HG02763 (cell line): ENCODE results near the gene CEBPB.

ENCODE experiments used
- ATAC-seq: cut with Tn5 transposase; IDR thresholded peaks from one replicate; pipeline ENCODE4 v1.9.1; 2021; ENCODE audit warnings: mild to moderate bottlenecking, moderate library complexity; ENCODE audit not compliant: unreplicated experiment

Gene CEBPB

DNA sequence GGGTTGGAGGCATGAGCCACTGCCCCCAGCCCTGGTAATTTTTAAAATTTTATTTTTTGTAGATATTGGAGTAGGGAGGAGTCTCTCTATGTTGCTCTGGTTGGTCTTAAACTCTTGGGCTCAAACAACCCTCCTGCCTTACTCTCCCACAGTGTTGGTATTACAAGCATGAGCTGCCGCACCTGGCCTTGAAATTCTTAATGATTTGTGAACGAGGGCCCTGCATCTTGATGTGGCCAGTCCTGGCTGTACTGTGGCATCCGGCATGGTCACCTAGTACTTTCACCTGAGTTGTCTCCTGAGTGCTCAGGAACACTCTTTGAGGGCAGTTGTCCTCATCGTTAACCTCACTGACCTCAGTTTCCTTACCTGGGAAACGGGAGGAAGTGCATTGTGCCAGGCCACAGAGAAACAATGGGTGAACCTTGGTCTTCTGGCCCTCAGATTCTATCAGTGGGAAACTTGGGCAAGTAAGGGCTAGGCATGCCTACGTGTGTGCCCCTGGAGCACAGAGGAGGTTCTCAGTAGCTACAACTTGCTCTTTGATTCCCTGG, 19.5 kb downstream of the CEBPB start:
- no peak for ATAC-seq

DNA sequence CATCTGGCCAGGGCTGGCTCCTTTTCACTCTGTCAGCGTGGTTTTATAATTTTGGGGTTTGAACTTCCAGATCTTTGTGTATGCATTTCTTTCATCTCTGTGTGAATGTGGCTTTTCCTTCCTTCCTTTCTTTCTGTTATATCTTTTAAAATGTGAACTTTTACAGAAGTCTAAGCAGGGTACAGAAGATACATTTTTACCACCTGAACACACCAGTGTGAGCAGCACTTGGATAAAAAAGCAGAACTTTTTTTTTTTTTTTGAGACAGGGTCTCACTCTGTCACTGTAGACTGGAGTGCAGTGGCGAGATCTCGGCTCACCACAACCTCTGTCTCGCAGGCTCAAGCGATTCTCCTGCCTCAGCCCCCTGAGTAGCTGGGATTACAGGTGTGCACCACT, 20.5 kb downstream of the CEBPB start:
- no peak for ATAC-seq

DNA sequence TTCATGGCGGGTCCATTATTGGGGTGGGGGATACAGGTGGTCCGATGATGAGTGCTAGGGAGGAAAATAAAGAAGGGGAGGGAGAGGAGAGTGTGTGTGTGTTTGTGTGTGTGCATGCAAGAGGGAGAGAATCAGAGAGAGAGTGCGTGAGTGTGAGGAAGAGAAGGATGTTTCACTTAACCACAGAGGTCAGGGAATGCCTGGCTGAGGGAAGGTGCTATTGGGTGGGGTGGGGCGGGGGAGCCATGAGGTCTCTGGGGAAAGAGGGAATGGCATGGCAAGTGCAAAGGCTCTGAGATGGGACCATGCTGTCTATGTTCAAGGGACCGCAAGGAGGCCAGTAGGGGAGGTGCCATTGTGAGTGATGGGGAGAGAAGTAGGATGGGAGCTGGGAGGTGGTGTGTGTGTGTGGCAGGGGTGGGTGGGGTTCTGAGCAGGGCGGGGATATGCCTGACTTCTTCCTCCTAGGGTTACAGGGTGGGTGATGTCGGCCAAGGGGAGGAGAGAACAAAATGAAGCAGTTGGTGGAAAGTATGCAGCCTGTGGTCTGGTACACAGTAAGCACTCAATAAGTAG, 23.0 kb downstream of the CEBPB start:
- ATAC-seq = no peak

DNA sequence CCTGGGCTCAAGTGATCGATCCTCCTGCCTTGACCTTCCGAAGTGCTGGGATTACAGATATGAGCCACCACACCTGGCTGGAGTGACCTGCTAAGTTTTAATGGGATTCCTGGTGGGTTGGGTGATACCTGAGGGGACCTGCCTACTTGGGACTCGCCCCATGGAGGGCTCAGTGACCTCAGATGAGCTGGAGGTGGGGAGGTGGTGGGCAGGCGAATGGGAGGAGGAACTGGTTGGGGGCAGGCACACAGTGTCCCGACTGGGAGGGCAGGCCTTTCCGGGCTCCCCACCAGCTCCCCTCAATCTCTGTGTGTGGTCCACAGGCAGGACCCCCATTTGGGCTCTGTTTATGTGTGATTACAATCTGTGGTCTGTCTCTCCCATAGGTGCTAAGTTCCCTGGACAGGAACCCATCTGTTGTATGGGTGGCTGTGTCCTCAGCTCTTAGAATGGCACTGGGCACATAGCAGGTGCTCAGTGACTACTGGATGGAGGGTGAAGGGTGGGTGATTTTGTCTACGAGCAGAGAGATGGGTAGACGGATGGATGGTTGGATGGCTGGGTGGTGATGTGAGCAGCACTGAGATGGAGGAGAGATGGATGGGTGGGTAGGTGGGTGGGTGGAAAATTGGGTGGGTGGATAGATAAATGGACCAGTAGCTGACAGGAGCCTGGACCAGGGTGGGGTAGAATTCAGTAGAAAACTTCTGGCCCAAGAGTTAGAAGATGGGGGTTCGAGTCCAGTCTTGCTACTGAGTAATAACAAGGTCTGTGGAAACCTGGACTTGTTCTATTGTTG, 23.8 kb downstream of the CEBPB start:
- no peak for ATAC-seq

DNA sequence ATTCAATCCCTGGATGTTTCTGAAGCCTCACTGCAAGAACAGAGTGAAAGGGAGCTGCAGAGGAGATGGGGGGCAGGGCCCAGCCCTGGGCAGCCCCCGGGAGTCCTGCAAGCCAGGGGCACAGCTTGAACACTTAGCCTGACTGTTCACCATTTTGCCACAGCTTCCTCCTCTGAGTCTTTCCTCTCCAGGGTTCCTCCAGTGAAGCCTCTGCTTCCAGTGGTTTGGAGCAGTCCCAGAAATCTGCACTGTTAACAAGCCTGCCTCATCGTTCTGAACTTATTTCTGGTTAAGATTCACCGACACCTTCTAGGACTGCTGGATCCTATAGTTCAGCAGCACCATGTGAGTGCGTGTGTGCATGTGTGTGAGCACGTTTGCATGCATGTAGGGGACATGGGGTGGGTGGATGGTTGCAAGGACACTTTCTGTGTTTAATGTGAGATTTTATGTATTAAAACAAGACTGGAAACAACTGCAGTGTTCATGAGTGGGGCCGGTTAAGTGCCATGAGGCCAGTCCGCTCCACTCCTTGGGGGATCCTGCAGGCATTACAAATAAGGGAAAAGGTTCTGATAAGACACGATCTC, 24.6 kb downstream of the CEBPB start:
- ATAC-seq = no peak

DNA sequence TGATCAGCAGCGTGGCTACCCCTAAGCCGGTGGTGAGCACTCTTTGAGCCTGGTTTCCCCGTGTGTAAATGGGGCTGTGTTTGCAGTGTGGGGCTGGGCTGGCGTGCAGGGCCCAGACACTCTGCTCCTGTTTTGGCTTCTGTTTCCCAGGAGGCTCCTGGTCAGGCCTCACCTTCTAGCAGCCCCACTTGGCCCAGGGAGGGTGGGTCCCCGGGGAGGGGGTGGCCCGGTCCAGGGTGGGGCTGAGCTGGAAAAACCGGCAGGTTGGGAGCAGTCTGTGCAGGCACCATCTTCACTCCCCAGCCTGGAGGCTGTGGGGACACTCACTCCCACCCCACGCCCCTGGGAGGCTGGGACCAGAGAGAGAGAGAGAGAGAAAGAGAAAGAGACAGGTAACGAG, 25.3 kb downstream of the CEBPB start:
- ATAC-seq = no peak

DNA sequence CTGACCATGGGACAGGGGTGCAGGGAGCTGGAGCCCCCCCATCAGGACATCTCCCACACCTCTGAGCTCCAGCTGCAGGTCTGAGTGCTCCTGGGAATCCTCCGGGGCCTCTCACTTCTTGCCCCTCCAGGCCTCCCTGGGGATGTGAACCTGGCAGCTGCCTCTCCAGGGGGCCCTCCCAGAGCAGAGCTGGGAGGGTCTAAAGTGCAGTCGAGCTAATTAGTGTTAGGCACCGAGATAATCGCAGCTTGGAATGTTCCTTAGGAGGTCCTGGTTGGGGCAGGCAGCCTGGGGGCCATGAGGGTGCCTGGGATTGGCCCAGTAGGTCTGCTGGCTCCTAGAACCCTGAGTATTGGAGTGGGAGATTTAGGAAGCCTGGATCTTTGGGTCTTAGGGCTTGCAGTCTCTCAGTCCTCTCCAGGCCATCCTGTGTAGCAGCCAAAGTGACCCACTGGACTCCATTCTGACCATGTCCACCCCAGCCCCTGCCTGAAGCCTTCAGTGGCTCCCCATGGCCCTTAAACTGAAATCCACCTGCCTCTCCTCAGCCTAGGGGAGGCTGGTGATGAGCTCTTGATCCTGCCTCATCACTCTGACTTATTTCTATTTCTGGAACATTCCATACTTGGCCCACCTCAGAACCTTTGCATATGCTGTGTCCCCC, 26.0 kb downstream of the CEBPB start:
- no peak for ATAC-seq

DNA sequence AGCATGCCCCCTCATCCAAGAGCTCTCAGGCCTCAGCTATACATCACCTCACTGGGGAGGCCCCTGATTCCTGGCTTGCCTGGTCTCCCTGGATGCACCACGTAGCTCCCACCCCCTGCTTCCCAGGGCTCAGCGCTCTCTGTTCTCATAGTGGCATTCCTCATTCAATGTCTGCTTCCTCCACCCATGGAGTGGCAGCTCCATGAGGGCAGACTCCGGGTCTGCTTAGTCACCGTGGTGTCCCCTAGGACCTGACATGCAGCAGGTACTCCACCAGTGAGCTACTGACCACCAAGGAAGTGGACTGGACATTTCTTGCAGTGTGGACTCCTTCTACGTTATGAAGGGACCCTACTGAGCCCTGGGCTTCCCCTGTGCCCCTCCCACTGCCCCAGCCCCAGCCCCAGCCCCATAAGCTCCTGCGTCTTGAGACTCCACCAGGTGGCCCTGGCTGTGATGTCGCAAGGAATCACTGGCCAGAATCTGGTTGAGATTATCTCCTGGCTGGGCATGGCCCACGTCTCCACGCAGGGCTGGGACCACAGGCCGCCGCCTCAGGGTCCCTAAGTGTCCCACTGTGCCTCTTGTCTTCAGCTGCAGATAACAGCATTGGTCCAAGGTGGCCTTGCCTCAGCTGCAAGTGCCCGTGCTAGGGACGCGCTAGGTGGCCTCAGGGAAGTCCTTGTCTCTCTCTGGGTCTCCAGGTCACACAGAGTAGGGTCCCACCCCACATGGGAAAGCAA, 26.7 kb downstream of the CEBPB start:
- ATAC-seq = no peak

DNA sequence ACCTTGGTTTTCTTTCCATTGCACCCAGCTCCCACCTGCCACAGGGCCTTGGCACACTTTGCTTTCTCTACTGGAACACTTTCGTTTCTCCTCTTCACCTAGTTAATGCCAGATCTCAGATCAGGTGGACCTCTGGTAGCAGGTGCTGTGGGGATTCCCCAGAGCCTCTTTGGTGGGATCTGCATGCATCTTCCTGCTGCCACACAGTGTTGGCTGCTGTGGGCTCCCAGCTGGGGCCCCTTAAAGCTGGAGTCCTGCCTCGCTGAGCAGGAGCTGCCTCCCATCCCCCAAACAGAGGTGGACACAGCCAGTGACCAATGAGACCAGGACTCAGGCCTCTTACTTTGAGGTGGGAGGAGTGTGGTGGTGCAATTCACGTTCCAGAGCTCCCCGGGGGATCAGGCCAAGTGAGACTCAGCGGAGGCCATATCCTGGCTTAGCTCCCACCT, 28.4 kb downstream of the CEBPB start:
- no peak for ATAC-seq

DNA sequence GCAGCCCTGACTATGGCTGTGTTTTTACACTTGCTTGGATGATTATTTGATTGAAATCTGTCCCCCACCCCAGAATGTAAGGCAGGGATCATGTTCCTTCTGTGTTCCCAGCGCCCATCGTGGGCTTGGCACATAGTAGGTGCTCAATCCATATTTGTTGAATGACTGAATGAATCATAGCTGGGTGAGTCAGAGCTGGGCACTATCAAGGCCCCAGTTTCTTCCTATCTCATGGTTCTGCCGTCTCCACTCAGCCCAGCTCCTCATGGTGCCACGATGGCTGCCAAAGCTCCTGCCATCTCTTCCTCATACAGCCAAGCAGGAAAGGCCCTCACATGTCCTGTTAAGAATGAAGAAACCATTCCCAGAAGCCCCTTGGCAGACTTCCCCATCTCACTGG, 29.0 kb downstream of the CEBPB start:
- ATAC-seq = no peak

DNA sequence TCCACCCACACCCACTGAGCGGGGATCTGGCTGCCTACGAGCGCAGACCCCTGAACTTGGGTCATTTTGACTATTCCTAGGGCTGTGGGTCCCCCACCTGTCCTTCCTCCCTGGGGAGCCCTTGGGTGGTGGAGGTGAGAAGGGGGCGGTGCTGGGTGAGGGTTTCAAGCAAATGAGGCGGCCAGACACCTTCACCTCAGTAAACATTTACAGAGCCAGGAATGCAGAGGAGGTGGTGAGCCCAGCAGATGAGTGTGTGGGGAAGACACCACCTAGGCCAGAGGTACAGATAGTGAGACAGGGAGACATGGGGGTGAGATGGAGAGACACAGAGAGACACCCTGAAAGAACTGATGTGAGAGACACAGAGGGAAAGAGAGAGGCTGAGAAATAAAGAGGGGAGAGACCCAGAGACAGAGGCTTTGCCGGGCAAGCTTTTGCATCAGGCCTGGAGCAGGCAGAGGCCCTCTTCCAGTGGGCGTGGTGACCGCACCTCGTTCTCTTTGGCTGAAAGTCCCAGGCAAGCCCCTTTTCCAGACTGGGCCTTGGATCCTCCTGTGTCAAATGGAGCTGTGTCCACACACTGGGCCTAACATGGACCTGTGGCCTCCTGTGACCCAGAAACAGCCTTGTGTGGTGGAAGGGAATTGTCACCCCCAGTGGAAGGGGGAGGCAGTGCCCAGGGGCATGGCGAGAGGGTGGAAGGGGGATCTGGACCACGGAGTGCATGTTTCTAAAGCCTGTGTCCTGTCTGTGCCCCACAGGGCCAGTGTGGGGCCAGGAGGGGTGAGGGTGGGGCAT, 29.7 kb downstream of the CEBPB start:
- ATAC-seq = no peak

DNA sequence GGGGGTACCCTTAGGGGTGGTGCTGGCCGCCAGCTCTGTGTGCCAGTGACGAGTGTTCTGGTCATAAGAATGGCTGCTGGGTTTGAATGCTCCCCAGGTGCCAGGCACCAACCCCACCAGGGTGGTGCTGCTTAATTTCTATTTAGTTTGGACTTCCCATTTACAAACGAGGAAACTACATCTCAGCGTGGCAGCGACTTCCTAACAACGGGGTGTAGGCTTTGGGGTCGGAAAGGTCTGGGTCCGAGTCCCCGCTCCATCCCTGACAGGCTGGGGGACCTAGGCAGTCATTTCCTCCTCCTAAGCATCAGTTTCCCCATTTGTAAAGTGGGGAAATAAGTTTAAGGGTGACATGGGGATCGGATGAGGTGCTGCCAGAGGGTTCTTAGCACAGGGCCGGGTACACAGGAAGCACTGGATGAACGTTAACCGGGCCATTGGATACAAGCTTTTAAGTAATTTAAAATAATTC, 30.3 kb downstream of the CEBPB start:
- ATAC-seq = no peak

DNA sequence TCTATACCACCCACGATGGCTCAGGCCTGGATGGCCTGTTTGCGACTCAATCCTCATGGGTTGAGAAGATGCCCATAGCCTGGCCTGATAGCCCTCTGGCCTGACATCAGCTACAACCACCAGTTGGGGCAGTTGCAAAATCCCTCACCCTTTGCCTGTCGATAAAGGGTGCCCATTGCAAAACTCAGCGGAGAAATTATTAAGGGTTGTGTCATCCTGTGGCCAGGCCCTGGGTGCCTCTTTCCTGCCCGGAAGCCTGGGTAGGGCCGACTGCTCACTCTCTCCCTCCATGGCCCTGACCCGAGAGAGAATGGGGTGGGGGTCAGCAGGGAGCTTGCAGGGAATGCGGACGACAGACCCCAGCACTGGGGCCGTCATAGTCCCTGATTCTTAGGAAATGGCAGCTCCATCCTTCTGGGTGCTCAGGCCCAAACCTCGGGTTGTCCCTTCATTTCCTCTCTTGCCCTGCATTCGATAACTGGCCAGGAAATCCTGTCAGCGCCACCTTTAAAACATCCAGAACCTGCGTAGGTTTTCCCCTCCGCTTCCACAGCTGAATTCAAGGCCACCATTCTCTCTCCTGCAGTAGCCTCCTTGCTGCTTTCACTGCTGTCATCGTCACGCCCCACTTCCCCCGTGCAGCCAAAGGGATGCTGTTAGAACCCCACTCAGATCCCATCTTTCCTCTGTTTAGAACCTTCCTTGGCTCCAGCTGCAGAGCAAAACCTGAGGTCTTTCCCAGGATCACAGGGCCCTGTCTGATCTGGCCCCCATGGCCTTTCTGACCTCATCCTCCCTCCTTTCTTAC, 31.1 kb downstream of the CEBPB start:
- ATAC-seq = no peak

DNA sequence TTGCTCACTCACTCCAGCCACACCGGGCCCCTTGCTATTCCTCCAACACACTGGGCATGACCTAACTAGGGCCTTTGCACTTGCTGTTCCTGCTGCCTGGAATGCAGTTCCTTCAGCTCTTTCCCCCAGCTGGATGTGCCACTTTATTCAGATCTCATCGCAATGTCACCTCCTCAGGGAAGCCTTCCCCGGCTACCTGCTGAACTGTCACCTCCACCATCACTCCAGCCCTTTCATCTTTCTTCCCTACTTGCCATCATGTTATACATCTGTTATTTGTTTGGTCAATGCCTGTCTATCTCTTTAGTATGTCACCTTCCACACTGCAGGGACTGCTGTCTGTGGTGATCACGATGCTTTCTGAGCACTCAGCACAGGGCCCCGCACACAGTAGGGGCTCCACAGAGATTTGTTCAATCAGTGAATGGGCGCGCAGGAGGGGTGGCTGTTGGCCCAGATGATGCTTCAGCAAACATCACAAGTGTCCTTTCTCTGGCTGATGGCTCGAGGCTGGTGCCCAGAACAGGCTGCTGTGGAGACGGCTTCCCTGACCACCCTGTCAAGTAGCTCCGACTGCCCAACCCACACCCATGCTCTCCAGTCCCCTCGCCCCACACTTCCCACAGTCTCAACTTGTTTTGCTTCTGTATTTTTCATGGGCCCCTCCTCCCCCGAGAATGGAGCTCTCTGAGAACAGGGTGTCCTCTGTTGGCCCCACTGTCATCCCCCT, 31.8 kb downstream of the CEBPB start:
- ATAC-seq = no peak

DNA sequence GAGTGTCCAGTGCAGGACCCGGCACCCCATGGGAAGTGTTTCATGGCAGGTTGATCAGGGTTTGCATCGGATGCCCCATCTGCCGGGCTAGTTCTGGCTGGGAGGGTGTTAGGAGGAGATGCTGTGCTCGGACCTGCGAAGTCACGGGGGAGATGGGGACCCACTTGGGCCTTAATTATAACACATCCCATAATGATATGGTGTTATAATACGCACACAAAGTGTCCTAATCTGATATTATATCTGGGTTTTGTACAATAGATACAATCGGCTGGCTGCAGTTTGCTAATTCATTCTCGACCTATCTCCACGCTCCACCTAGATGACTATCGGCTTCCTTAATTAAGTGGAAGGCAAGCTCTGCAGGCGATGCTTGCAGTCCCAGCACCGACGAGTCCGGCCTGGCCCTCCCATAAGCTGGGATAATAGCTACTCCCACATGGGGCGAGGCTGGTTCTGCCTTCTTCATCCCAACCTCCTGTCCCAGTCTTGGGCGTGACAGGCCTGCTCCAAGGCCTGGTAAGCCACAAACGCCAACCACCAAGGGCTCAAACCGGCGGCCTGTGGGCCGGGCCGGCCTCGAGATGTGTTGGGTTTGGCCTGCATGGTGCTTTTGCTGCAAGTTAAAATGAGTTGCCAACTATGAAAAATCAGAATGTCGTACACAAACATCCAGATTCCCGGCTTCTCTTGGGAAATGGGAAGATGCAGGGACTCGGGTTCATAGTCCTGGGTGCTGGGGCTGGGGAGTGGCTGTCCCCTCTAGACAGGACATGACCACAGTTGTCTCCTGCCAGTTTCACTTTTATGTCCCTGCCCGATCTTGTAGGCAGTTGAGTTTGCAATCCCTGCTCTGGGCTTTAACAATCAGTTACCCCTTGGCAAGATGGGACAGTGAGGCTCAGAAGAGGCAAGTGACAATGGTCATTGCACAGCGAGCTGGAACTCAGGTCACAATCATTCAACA, 32.7 kb downstream of the CEBPB start:
- ATAC-seq = no peak

DNA sequence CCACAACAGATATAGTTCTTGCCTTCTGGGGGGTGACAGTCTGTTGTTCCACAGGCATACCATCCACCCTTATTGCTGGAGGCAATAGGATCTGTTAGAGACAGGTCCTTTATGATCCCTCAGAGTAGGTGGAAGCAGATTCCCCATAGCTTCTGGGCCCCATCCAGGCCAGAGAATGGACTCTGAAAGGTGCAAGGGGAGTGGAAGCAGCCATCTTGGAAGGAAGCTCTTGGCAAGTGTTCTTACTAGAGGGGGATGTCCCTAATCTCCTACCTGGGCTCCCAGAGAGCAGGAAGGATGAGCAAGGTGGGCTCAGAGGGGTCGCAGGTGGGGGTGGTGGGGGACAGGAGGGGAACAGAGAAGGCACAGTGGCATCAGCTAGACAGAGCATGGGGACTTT, 33.4 kb downstream of the CEBPB start:
- ATAC-seq = no peak

DNA sequence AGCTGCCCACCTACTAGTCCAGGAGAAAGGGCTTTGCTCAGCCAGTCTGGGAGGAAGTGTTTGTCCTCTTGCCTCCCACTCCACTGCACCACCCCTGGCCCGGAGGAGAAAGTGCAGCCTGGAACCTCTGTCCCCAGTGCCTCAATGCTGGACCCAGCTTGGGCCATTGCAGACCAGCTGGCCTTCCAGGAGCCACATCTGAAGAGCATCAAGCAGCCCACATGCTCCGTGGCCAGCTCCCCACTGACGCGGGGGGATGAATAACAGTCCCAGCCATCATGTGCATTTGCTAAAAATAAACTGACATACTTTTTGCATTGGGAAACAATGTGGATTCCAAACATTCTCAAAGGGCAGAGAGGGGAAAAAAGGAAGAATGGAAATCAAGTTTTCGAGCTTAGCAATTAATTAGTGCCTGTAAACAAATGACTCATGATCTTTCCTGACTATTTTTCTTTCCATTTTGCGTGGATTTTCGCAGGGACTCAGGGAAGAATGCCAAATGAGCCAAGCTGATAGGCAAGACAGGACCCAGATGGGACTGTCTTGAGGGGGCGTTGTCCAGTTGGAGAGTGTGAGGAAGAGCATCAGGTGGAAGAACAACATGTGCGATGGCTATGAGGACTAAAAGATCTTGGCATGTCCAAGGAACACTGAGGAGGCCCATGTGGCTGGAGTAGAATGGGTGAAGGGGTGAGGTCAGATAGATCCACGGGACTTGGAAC, 34.1 kb downstream of the CEBPB start:
- no peak for ATAC-seq
